ENCODE data around the gene MCTP2.

Gene MCTP2

GRCh38 chr15:94263341-94264273, 32.2 kb downstream of the MCTP2 start:
- no peak for DNase-seq (ENCODE audit: low read depth)

- no peak for DNase-seq (ENCODE audit: low read depth)
Measured at GRCh38 chr15:94265009-94265408, 33.6 kb downstream of the MCTP2 start.

DNA sequence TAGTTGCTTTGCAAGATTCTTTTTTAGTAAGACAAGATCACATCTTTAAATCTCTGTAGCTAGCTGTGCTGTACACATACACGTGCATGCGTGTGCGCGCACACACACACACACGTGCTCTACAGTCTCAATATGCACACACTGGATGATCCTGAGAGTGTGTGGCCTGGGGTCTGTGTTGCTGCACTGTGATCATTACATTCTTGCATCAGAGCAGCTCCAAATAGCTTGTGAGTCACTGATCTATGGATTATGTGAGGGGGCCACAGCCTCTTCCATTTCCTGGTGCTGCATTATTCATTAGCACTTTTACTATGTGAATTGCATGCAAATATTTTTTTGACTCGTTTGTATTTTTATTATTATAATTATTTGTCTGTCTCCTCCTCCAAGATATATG, 34.6 kb downstream of the MCTP2 start:
- DNase-seq (ENCODE audit: low read depth): no peak

DNA sequence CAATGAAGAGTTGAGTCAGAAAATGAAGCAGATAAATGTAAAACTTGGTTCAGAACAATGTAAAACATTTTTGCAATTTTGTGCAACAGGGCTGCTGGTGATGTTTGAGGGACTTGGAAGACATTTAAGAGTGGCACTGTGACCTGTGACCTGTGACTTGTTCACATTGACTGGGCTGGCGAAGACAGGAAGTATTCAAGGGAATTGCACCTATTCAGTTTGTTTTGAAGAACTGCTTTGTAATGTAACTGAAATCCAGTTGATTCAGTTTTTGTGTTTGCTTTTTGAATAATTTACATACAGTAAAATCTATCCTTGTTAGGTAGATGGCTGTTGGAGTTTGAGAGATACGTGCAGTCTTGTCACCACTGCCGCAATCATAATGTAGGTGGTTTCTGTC, 35.4 kb downstream of the MCTP2 start:
- DNase-seq (ENCODE audit: low read depth): no peak

GRCh38 chr15:94269954-94270353, 38.6 kb downstream of the MCTP2 start:
- DNase-seq (ENCODE audit: low read depth): no peak

DNA sequence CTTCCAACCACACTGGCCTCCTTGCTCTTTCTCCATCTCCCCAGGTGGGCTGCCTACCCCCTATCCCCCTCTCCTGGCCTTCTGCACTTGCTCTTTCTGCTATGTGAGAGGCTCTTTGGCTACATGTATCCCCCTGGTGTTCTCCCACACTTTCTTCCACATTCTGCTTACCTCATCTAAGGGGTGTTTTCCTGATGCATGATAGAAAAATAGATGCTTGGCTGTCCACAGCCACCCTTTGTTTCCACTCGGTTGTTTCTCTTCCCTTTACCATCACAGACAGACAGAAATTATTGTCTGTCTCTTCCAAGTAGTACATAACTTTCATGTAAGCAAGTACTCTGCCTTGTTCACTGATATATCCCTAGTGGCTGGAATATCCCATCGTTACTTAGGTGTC, 39.2 kb downstream of the MCTP2 start:
- DNase-seq (ENCODE audit: low read depth): no peak

- no peak for DNase-seq (ENCODE audit: low read depth)
Measured at GRCh38 chr15:94272251-94272898, 41.0 kb downstream of the MCTP2 start.

- no peak for DNase-seq (ENCODE audit: low read depth)
Measured at GRCh38 chr15:94273826-94274225, 42.5 kb downstream of the MCTP2 start.

- no peak for DNase-seq (ENCODE audit: low read depth)
Measured at GRCh38 chr15:94274745-94275144, 43.4 kb downstream of the MCTP2 start.

DNA sequence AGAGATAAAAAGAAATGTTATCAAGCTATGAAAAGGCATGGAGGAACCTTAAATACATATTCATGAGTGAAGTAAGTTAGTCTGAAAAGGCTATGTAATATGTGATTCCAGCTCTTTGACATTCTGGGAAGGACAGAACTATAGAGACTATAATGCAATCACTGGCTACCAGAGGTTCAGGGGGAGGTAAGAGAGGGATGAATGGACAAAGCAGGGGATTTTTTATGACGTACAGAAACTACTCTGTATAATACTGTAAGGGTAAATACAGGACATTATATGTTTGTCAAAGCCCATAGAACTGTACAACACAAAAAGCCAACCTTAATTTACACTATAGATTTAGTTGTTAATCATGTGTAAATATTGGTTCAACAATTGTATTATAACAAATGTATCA, 46.1 kb downstream of the MCTP2 start:
- DNase-seq (ENCODE audit: low read depth): no peak

- no peak for DNase-seq (ENCODE audit: low read depth)
Measured at GRCh38 chr15:94279736-94280135, 48.4 kb downstream of the MCTP2 start.

- no peak for DNase-seq (ENCODE audit: low read depth)
Measured at GRCh38 chr15:94280301-94280700, 48.9 kb downstream of the MCTP2 start.

- no peak for DNase-seq (ENCODE audit: low read depth)
Measured at GRCh38 chr15:94282269-94283250, 51.2 kb downstream of the MCTP2 start.

- DNase-seq (ENCODE audit: low read depth): no peak
Measured at GRCh38 chr15:94286583-94286982, 55.2 kb downstream of the MCTP2 start.

- no peak for DNase-seq (ENCODE audit: low read depth)
Measured at GRCh38 chr15:94287794-94288246, 56.5 kb downstream of the MCTP2 start.

- DNase-seq (ENCODE audit: low read depth): no peak
Measured at GRCh38 chr15:94290730-94291129, 59.4 kb downstream of the MCTP2 start.

- DNase-seq (ENCODE audit: low read depth): no peak
Measured at GRCh38 chr15:94293411-94294402, 62.3 kb downstream of the MCTP2 start.

- DNase-seq (ENCODE audit: low read depth): no peak
Measured at GRCh38 chr15:94294556-94294955, 63.2 kb downstream of the MCTP2 start.

GRCh38 chr15:94295275-94295674, 63.9 kb downstream of the MCTP2 start:
- no peak for DNase-seq (ENCODE audit: low read depth)

GRCh38 chr15:94296717-94297116, 65.4 kb downstream of the MCTP2 start:
- DNase-seq (ENCODE audit: low read depth): no peak

- DNase-seq (ENCODE audit: low read depth): no peak
Measured at GRCh38 chr15:94297558-94297957, 66.2 kb downstream of the MCTP2 start.
